ENCODE measurements around the gene TFAP2C. TPM values are rescaled to one million over a fixed set of nuclear protein-coding genes. Genes with fewer than 3 reads are reported as not detected.

The TFAP2C gene
- total and polyA plus RNA-seq, 10 of the 15 experiments (the other 5 are each of a cell fraction or from before 2014, with no cell fraction given), result 0.49 TPM; not detected in 9

DNA sequence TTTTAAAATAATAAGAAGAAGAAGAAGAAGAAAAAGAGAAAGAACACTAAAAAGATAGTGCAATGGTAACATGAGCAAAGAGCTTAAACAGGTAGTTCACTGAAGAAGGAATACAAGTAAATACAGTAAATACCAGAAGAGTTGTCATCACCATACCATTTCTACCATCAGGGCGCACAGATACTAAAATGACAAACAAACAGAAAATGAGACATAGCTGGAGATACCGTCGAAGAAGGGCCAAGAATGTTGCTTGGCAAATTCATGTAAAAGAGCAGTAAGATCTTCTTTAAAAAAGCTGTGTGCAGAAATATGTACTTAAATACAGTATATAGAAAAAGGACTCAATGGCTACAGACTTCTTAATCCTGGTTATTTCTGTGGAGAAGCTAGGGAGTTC, 20.7 kb upstream of the TFAP2C start:
- intact Hi-C loops (cut with micrococcal nuclease; ENCODE audit: unreplicated experiment), result no loop called here
- CTCF ChIA-PET, result no interaction called here
- Histone ChIP-seq H3K36me3 (ENCODE audit: control insufficient read depth in 2 of 2, insufficient read depth in 2 of 2, low read length in 1 of 2) (no peaks in the 10 kb centered on the region), H3K4me3 (no peak overlapping the region), H3K27me3 (replicated peaks in 1 of 2; ENCODE audit: control insufficient read depth in 2 of 2, insufficient read depth in 2 of 2, low read length in 1 of 2) (no peaks in the 10 kb centered on the region; a peak in 1 of 4 replicates), H3K79me2 (ENCODE audit: control insufficient read depth, insufficient read depth, low read length) (no peaks in the 10 kb centered on the region), H2AFZ (ENCODE audit: control insufficient read depth, low read depth, low read length) (no peak overlapping the region), H3K4me1 (ENCODE audit: control insufficient read depth, insufficient read depth, low read length) (no peaks in the 10 kb centered on the region), H4K20me1 (ENCODE audit: control insufficient read depth, insufficient read depth) (no peaks in the 10 kb centered on the region), H3K4me2 (ENCODE audit: control insufficient read depth, insufficient read depth) (no peak overlapping the region), H3K9me3 (replicated peaks; ENCODE audit: control insufficient read depth, insufficient read depth, low read length) (no peaks in the 10 kb centered on the region), H3K9ac (ENCODE audit: control insufficient read depth, insufficient read depth, low read length) (no peak overlapping the region), H3K27ac (ENCODE audit: control insufficient read depth, insufficient read depth) (no peak overlapping the region)
- WGBS (ENCODE audit: insufficient coverage, insufficient replicate concordance, low lambda C conversion rate, missing lambda C conversion rate), result 60% methylated on average over 3 of the region's 3 CpGs
- ATAC-seq, result no peak
- in situ Hi-C loops (cut with MboI), result no loop called here
- SMC1A ChIA-PET (ENCODE audit: uncharacterized antibody, unreplicated experiment), result no interaction called here
- POLR2A ChIA-PET, result no interaction called here
- FAIRE-seq, result no peak
- no peak for DNase-seq (ENCODE audit: low read depth, low spot score)
- BruUV-seq (replicated peaks), result no TSS peak
- RAD21 ChIA-PET (ENCODE audit: unreplicated experiment), result no interaction called here
- TF ChIP-seq FOS (IDR thresholded peaks at IDR 0.05; ENCODE audit: borderline replicate concordance, extremely low read depth, insufficient read length), result no peak
- no peak for TF ChIP-seq MTA2 (IDR thresholded peaks at IDR 0.05; ENCODE audit: low read depth)
- TF ChIP-seq LARP7 (IDR thresholded peaks at IDR 0.05), result no peak
- TF ChIP-seq NFXL1 (IDR thresholded peaks at IDR 0.05; ENCODE audit: borderline replicate concordance), result no peak
- no peak for TF ChIP-seq ESRRA (IDR thresholded peaks at IDR 0.05; ENCODE audit: low read length)
- TF ChIP-seq PAX5 (IDR thresholded peaks at IDR 0.05; ENCODE audit: borderline replicate concordance, low read depth, low read length), result no peak
- no peak for TF ChIP-seq ZZZ3 (IDR thresholded peaks at IDR 0.05; ENCODE audit: control insufficient read depth, insufficient read length, low read depth)
- TF ChIP-seq, protein P1, sequence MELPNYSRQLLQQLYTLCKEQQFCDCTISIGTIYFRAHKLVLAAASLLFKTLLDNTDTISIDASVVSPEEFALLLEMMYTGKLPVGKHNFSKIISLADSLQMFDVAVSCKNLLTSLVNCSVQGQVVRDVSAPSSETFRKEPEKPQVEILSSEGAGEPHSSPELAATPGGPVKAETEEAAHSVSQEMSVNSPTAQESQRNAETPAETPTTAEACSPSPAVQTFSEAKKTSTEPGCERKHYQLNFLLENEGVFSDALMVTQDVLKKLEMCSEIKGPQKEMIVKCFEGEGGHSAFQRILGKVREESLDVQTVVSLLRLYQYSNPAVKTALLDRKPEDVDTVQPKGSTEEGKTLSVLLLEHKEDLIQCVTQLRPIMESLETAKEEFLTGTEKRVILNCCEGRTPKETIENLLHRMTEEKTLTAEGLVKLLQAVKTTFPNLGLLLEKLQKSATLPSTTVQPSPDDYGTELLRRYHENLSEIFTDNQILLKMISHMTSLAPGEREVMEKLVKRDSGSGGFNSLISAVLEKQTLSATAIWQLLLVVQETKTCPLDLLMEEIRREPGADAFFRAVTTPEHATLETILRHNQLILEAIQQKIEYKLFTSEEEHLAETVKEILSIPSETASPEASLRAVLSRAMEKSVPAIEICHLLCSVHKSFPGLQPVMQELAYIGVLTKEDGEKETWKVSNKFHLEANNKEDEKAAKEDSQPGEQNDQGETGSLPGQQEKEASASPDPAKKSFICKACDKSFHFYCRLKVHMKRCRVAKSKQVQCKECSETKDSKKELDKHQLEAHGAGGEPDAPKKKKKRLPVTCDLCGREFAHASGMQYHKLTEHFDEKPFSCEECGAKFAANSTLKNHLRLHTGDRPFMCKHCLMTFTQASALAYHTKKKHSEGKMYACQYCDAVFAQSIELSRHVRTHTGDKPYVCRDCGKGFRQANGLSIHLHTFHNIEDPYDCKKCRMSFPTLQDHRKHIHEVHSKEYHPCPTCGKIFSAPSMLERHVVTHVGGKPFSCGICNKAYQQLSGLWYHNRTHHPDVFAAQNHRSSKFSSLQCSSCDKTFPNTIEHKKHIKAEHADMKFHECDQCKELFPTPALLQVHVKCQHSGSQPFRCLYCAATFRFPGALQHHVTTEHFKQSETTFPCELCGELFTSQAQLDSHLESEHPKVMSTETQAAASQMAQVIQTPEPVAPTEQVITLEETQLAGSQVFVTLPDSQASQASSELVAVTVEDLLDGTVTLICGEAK (IDR thresholded peaks at IDR 0.05; ENCODE audit: borderline replicate concordance), result no peak
- TF ChIP-seq, protein P2, sequence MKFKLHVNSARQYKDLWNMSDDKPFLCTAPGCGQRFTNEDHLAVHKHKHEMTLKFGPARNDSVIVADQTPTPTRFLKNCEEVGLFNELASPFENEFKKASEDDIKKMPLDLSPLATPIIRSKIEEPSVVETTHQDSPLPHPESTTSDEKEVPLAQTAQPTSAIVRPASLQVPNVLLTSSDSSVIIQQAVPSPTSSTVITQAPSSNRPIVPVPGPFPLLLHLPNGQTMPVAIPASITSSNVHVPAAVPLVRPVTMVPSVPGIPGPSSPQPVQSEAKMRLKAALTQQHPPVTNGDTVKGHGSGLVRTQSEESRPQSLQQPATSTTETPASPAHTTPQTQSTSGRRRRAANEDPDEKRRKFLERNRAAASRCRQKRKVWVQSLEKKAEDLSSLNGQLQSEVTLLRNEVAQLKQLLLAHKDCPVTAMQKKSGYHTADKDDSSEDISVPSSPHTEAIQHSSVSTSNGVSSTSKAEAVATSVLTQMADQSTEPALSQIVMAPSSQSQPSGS (IDR thresholded peaks at IDR 0.05; ENCODE audit: low read length), result no peak
- no peak for TF ChIP-seq MEF2A (IDR thresholded peaks at IDR 0.05; ENCODE audit: insufficient read depth, low read depth, low read length)
- TF ChIP-seq, protein P3, sequence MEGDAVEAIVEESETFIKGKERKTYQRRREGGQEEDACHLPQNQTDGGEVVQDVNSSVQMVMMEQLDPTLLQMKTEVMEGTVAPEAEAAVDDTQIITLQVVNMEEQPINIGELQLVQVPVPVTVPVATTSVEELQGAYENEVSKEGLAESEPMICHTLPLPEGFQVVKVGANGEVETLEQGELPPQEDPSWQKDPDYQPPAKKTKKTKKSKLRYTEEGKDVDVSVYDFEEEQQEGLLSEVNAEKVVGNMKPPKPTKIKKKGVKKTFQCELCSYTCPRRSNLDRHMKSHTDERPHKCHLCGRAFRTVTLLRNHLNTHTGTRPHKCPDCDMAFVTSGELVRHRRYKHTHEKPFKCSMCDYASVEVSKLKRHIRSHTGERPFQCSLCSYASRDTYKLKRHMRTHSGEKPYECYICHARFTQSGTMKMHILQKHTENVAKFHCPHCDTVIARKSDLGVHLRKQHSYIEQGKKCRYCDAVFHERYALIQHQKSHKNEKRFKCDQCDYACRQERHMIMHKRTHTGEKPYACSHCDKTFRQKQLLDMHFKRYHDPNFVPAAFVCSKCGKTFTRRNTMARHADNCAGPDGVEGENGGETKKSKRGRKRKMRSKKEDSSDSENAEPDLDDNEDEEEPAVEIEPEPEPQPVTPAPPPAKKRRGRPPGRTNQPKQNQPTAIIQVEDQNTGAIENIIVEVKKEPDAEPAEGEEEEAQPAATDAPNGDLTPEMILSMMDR (IDR thresholded peaks at IDR 0.05 in 2 of 3, conservative IDR thresholded peaks at IDR 0.05 in 1 of 3; ENCODE audit: control insufficient read depth in 2 of 3, extremely low read depth in 1 of 3, insufficient read depth in 1 of 3, low read depth in 3 of 3, low read length in 3 of 3), result no peak
- no peak for TF ChIP-seq POU2F2 (IDR thresholded peaks at IDR 0.05; ENCODE audit: borderline replicate concordance, low read depth, low read length)
- no peak for TF ChIP-seq HDAC2 (IDR thresholded peaks at IDR 0.05)
- TF ChIP-seq KDM1A (IDR thresholded peaks at IDR 0.05; ENCODE audit: borderline replicate concordance), result no peak
- no peak for TF ChIP-seq ATF7 (IDR thresholded peaks at IDR 0.05; ENCODE audit: low read depth)
- no peak for TF ChIP-seq IKZF2 (IDR thresholded peaks at IDR 0.05)
- TF ChIP-seq TARDBP (IDR thresholded peaks at IDR 0.05; ENCODE audit: borderline replicate concordance), result no peak
- no peak for TF ChIP-seq RAD51 (IDR thresholded peaks at IDR 0.05)
- TF ChIP-seq ELK1 (IDR thresholded peaks at IDR 0.05; ENCODE audit: low read depth, low read length), result no peak

All from GM12878 (cell line).